D721Med (cell line): ENCODE results near the gene MALRD1.

Experiments
- DNase-seq: peaks from one replicate; pipeline ENCODE4 v3.0.0; 2011; ENCODE audit warnings: low spot score; ENCODE audit not compliant: insufficient read length
- FAIRE-seq: peaks from 2 replicates; lab custom pipeline; 2011; peaks lifted over from hg19 to GRCh38; lab: Jason Lieb, UNC
- CTCF ChIP-seq: IDR thresholded peaks from 2 replicates; pipeline ENCODE4 v1.5.1; 2012; ENCODE audit warnings: mild to moderate bottlenecking, control low read depth; ENCODE audit not compliant: insufficient read depth; ENCODE audit errors: missing control alignments

Gene MALRD1

GRCh38 chr10:19283786-19284185 is 235.2 kb downstream of the MALRD1 start:
- DNase-seq (no peak), FAIRE-seq (no peak)
- TF ChIP-seq CTCF = no peak

GRCh38 chr10:19290770-19291169 is 242.2 kb downstream of the MALRD1 start:
- FAIRE-seq (no peak), DNase-seq (no peak)
- no peak for TF ChIP-seq CTCF

GRCh38 chr10:19294233-19294632 is 245.6 kb downstream of the MALRD1 start:
- DNase-seq (no peak), FAIRE-seq (no peak)
- no peak for TF ChIP-seq CTCF

DNA sequence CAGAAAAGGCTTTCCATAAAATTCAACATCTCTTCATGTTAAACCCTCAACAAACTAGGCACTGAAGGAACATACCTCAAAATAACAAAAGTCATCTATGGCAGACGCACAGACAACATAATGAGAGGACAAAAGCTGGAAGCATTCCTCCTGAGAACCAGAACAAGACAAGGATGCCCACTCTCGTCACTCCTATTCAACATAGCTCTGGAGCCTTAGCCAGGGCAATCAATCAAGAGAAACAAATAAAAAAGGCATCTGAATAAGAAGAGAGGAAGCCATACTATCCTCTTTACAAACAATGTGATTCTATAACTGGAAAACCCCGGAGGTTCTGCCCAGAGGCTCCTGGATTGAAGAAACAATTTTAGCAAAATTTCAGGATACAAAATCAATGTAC is 251.0 kb downstream of the MALRD1 start:
- DNase-seq = no peak
- FAIRE-seq = no peak
- TF ChIP-seq CTCF = no peak

DNA sequence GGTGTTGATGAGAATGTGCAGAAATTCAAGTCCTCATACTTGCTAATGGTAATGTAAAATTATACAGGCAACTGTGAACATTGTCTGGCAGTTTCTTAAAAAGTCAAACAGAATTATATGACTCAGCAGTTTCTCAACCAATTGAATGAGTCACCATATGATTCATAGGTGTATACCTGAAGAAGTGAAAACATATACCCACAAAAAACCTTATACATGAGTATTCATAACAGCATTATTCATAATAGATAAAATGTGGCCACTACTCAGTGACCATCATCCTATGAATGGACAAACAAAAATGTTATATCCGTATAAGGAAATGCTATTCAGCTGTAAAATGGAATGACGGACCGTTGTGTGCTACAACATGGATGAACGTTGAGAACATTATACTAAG is 253.5 kb downstream of the MALRD1 start:
- FAIRE-seq = no peak
- no peak for DNase-seq
- no peak for TF ChIP-seq CTCF

DNA sequence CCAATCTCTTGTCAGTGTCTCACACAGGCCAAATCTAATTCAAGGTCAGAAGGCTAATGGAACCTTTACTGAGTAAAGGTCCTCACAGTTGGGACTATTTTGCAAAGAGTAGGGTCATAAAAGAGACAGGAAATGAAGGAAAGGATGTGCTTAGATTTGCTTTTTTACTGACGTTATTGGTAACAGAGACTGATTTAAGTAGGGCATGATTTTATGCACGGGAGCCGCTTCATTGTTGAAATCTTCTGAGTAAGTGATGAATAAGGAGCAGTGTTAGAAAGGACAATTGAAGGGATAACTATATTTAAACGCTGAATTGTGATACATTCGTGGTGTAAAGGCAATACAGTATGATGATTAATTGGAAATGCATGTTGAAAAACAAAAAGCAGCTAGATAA is 261.5 kb downstream of the MALRD1 start:
- FAIRE-seq (no peak), DNase-seq (no peak)
- no peak for TF ChIP-seq CTCF

DNA sequence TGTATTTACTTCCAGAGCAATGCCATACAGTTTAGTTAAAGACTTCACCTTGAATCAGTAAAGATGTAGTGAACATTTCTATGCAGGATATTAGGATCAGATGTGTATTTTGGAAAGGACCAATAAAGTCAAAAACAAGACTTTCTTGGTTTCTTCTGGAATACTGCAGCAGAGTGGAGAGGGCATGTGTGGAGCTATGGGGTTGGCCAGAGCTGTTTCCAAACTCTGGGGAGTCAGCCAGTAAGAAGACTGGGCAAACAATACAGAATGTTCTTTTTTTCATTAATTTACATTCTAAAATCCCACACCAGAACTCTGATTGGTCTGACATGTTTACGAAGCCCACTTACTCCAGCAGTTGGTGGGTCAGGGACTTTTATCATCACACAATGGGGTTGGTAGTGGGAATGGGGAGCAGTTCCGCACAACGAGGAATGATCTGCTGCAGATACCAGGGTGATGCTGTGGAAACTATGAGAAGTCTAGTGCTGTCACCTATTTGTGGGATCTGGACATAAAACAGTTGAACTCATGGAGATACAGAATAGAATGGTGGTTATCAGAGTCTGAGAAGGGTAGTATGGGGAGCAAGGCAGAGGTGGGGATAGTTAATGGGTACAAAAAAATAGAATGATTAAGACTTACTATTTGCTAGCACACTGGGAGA is 267.7 kb downstream of the MALRD1 start:
- FAIRE-seq (no peak), DNase-seq (no peak)
- no peak for TF ChIP-seq CTCF
